OCI-LY7 (cell line): Measurements from ENCODE around the gene MACROD2. TPM values are rescaled to one million over a fixed set of nuclear protein-coding genes. Genes with fewer than 3 reads are reported as not detected.

Source experiments
- BruUV-seq: library from RNA; stranded (reverse); fragments of 400-500 nt; replicated peaks from 2 replicates; lab custom pipeline; 2021; lab: Mats Ljungman, UMichigan
- CTCF ChIA-PET: fragments of 300-600 bp; sonication (Branson Sonifier 250); formaldehyde crosslinking; loops from one replicate; lab custom pipeline; 2022; ENCODE audit warnings: antibody characterized with exemption; ENCODE audit not compliant: unreplicated experiment; lab: Charles Lee
- POLR2A ChIA-PET: fragments of 300-600 bp; sonication (Branson Sonifier 250); formaldehyde crosslinking; loops from one replicate; lab custom pipeline; 2022; ENCODE audit warnings: antibody characterized with exemption; lab: Charles Lee
- DNase-seq: peaks from one replicate; pipeline ENCODE4 v3.0.0-alpha.2; 2015; ENCODE audit warnings: low spot score
- H2AFZ ChIP-seq: fragments of 200-600 bp; sonication (generic), shearing (Covaris generic); 2 replicates; pipeline ENCODE4 v1.6.1; 2014; ENCODE audit warnings: mild to moderate bottlenecking, antibody characterized with exemption, low read length, moderate library complexity
- H3K27ac ChIP-seq: fragments of 200-600 bp; sonication (generic); 2 replicates; pipeline ENCODE4 v1.5.1; 2014; ENCODE audit warnings: mixed run types, low read depth, mild to moderate bottlenecking, moderate library complexity, low read length, inconsistent platforms; ENCODE audit not compliant: poor library complexity, severe bottlenecking
- H3K36me3 ChIP-seq: fragments of 200-600 bp; sonication (generic); 2 replicates; pipeline ENCODE4 v1.6.1; 2014; ENCODE audit warnings: mild to moderate bottlenecking, antibody characterized with exemption, low read length, moderate library complexity, mixed read lengths; ENCODE audit not compliant: insufficient read depth
- H3K4me1 ChIP-seq: fragments of 200-600 bp; sonication (generic); 2 replicates; pipeline ENCODE4 v1.5.1; 2014; ENCODE audit warnings: mild to moderate bottlenecking, low read length; ENCODE audit not compliant: insufficient read depth, poor library complexity, severe bottlenecking
- H3K4me2 ChIP-seq: fragments of 200-600 bp; sonication (generic); 2 replicates; pipeline ENCODE4 v1.6.1; 2014; ENCODE audit warnings: mild to moderate bottlenecking, low read length
- H3K4me3 ChIP-seq: fragments of 200-600 bp; sonication (generic); 2 replicates; pipeline ENCODE4 v1.5.1; 2014; ENCODE audit warnings: mild to moderate bottlenecking, low read depth, low read length; ENCODE audit not compliant: poor library complexity, severe bottlenecking
- H3K79me2 ChIP-seq: fragments of 200-600 bp; sonication (generic); 2 replicates; pipeline ENCODE4 v1.6.1; 2016; ENCODE audit warnings: low read depth, mild to moderate bottlenecking, low read length, moderate library complexity, mixed read lengths; ENCODE audit not compliant: insufficient read depth
- H3K9me2 ChIP-seq: fragments of 200-600 bp; sonication (generic); 2 replicates; pipeline ENCODE4 v1.6.1; 2016; ENCODE audit warnings: mild to moderate bottlenecking, low read length, mixed read lengths; ENCODE audit not compliant: insufficient read depth
- H3K9me3 ChIP-seq: fragments of 200-600 bp; sonication (generic); 2 replicates; pipeline ENCODE4 v1.6.1; 2014; ENCODE audit warnings: mild to moderate bottlenecking, mixed run types, low read length, mixed read lengths
- H4K20me1 ChIP-seq: fragments of 200-600 bp; sonication (generic); 2 replicates; pipeline ENCODE4 v1.6.1; 2014; ENCODE audit warnings: mild to moderate bottlenecking, antibody characterized with exemption, low read length, moderate library complexity, mixed read lengths; ENCODE audit not compliant: insufficient read depth
- EZH2phosphoT487 ChIP-seq: fragments of 200-600 bp; sonication (generic); IDR thresholded peaks from 2 replicates; pipeline ENCODE4 v1.6.1; 2018; ENCODE audit warnings: low read depth, borderline replicate concordance, mild to moderate bottlenecking, mixed run types, antibody characterized with exemption, low read length, moderate library complexity, mixed read lengths
- intact Hi-C: fragments of 100-400 bp; cut with micrococcal nuclease; formaldehyde crosslinking; loops from one replicate; pipeline ENCODE4 v1.10.0; 2022; ENCODE audit not compliant: unreplicated experiment
- total RNA-seq, 2 experiments: library from RNA; depleted of rRNA in 1 of 2; stranded (reverse); fragments of >200 nt in 1 of 2; shearing (Covaris generic) in 1 of 2; gene quantifications; 2 replicates each; pipeline ENCODE4 v1.2.3, GENCODE V29; 2014 to 2022
- TF ChIP-seq, protein P1 (sequence below): fragments of 200-600 bp; sonication (generic); conservative IDR thresholded peaks from 2 replicates; pipeline ENCODE4 v1.5.1; 2014; ENCODE audit warnings: mild to moderate bottlenecking, antibody characterized with exemption, low read length, moderate library complexity, mixed read lengths

The MACROD2 gene
- total RNA-seq, 2 experiments from 2014 or later = 0.09 to 4.5 TPM

GRCh38 chr20:14866841-14867514 is 871.7 kb downstream of the MACROD2 start:
- no peak overlapping the region for H2AFZ ChIP-seq
- POLR2A ChIA-PET = interaction anchor here (0.6 kb wide), 1 partner anchor 14 kb away, joined by 3 read pairs; no protein-coding TSS in a partner anchor
- intact Hi-C loops = no loop called here
- no peak for TF ChIP-seq EZH2phosphoT487
- H3K9me2 ChIP-seq = no peaks in the 10 kb centered on the region
- CTCF ChIA-PET = no interaction called here
- no peak overlapping the region for H3K4me2 ChIP-seq
- no peaks in the 10 kb centered on the region for H3K9me3 ChIP-seq
- H3K4me3 ChIP-seq = no peak overlapping the region
- H3K27ac ChIP-seq = no peak overlapping the region
- no peak for DNase-seq
- no peaks in the 10 kb centered on the region for H3K4me1 ChIP-seq
- H3K79me2 ChIP-seq = no peaks in the 10 kb centered on the region
- BruUV-seq = no TSS peak
- H3K36me3 ChIP-seq = no peaks in the 10 kb centered on the region
- no peaks in the 10 kb centered on the region for H4K20me1 ChIP-seq

- H3K4me2 ChIP-seq = no peak overlapping the region
- H3K9me3 ChIP-seq = no peaks in the 10 kb centered on the region
- H3K9me2 ChIP-seq = no peaks in the 10 kb centered on the region
- H3K36me3 ChIP-seq = no peaks in the 10 kb centered on the region
- TF ChIP-seq, protein P1, sequence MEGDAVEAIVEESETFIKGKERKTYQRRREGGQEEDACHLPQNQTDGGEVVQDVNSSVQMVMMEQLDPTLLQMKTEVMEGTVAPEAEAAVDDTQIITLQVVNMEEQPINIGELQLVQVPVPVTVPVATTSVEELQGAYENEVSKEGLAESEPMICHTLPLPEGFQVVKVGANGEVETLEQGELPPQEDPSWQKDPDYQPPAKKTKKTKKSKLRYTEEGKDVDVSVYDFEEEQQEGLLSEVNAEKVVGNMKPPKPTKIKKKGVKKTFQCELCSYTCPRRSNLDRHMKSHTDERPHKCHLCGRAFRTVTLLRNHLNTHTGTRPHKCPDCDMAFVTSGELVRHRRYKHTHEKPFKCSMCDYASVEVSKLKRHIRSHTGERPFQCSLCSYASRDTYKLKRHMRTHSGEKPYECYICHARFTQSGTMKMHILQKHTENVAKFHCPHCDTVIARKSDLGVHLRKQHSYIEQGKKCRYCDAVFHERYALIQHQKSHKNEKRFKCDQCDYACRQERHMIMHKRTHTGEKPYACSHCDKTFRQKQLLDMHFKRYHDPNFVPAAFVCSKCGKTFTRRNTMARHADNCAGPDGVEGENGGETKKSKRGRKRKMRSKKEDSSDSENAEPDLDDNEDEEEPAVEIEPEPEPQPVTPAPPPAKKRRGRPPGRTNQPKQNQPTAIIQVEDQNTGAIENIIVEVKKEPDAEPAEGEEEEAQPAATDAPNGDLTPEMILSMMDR = no peak
- no peak for TF ChIP-seq EZH2phosphoT487
- H3K79me2 ChIP-seq = no peaks in the 10 kb centered on the region
- ChIA-PET CTCF (no interaction called here), POLR2A (no interaction called here)
- no peaks in the 10 kb centered on the region for H3K4me1 ChIP-seq
- BruUV-seq = no TSS peak
- H4K20me1 ChIP-seq = no peaks in the 10 kb centered on the region
- H3K4me3 ChIP-seq = no peak overlapping the region
- H3K27ac ChIP-seq = no peak overlapping the region
- H2AFZ ChIP-seq = no peak overlapping the region
- intact Hi-C loops = no loop called here
- DNase-seq = no peak
Measured at GRCh38 chr20:14877301-14878028, 882.1 kb downstream of the MACROD2 start.

DNA sequence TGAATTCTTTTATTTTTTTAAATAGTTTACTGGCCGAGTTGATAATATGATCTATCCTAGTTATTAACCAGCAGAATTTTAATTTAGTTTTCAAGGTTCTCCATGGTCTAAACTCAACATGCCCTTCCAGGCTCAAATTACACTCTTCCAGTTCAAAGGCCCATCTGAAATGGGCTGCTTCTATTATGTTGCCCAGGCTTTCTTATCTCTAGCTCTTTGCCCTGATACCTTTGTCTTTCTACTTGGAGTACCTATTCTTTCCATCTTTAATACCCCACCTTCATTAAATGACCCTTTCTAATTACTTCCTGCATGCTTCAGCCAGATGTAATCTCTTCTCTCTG is 883.3 kb downstream of the MACROD2 start:
- H3K79me2 ChIP-seq = no peaks in the 10 kb centered on the region
- intact Hi-C loops = no loop called here
- no peak overlapping the region for H3K27ac ChIP-seq
- no peaks in the 10 kb centered on the region for H3K9me2 ChIP-seq
- BruUV-seq = no TSS peak
- TF ChIP-seq EZH2phosphoT487 = no peak
- TF ChIP-seq, protein P1 = no peak
- H4K20me1 ChIP-seq = no peaks in the 10 kb centered on the region
- ChIA-PET CTCF (no interaction called here), POLR2A (no interaction called here)
- no peaks in the 10 kb centered on the region for H3K4me1 ChIP-seq
- no peak overlapping the region for H2AFZ ChIP-seq
- no peak for DNase-seq
- H3K4me3 ChIP-seq = no peak overlapping the region
- no peak overlapping the region for H3K4me2 ChIP-seq
- no peaks in the 10 kb centered on the region for H3K9me3 ChIP-seq
- H3K36me3 ChIP-seq = no peaks in the 10 kb centered on the region
